Heart left ventricle (tissue), 13 donors: Measurements from ENCODE around the gene SLC8A3.

ENCODE experiments used
- POLR2A ChIP-seq, 2 donors: fragments of 450-650 bp; IDR thresholded peaks; one replicate each; pipeline ENCODE4 v1.6.1; 2017; ENCODE audit warnings: antibody characterized with exemption in 2 of 2, mild to moderate bottlenecking in 2 of 2, moderate library complexity in 2 of 2
- TF ChIP-seq, protein P1 (sequence below), 12 donors: fragments of 200-600 bp; sonication (generic) in 4 of 12; IDR thresholded peaks; one replicate each; pipeline versions ENCODE4 v1.5.0 to v1.8.0; 2018 to 2022; ENCODE audit warnings: antibody characterized with exemption in 12 of 12, mild to moderate bottlenecking in 5 of 12
- donor health status: ischemic (EF 13 %, LVEDD 7.1; RV severe dilation, severe dysfunction).
- donor health status: DM: no; HTN: yes; CAD: no.
- donor health status: DM: no; HTN: no; CAD: no.
- donor health status: ischemic (EF 25% LVEDD 6.9; RV normal size, moderate dysfunction).
- donor health status: ischemic (EF 25% LVEDD 5.7; RV mildly dilated, moderate dysfunction).
- donor health status: ischemic (EF 35%, LVEDD 5.7; RV mildly dilated, moderate dysfunction).
- donor health status: nonischemic (EF 11% LVEDD 7.7; RV severe dilation, severe dysfunction).
- donor health status: DM: yes; HTN: yes; CAD: no.
- donor health status: PGD.
- donor health status: ischemic (EF 29% LVEDD 5.4; RV normal size, mild dysfunction).
- donor health status: nonischemic (EF 23%, LVEDD 6.1; RV moderate dilation, normal function).

DNA sequence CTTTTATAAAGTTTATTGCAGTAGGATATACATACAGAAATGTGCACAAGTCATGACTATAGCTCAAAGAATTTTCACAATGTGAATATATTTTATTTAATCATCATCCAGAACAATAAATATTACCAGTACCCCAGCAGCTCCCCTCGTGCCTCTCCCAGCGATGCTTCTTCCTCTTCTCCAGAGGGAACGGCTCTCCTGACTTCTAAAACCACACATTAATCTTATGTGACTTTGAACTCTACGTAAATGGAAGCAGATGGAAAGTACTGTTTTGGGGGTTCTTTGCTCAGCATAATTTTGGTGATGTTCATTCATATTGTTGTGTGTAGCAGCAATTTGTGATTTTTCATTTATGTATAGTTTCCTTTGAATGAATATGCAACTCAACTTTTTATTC is 4.6 kb upstream of the SLC8A3 start:
- TF ChIP-seq, protein P1, sequence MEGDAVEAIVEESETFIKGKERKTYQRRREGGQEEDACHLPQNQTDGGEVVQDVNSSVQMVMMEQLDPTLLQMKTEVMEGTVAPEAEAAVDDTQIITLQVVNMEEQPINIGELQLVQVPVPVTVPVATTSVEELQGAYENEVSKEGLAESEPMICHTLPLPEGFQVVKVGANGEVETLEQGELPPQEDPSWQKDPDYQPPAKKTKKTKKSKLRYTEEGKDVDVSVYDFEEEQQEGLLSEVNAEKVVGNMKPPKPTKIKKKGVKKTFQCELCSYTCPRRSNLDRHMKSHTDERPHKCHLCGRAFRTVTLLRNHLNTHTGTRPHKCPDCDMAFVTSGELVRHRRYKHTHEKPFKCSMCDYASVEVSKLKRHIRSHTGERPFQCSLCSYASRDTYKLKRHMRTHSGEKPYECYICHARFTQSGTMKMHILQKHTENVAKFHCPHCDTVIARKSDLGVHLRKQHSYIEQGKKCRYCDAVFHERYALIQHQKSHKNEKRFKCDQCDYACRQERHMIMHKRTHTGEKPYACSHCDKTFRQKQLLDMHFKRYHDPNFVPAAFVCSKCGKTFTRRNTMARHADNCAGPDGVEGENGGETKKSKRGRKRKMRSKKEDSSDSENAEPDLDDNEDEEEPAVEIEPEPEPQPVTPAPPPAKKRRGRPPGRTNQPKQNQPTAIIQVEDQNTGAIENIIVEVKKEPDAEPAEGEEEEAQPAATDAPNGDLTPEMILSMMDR (IDR thresholded peaks at IDR 0.05) = no peak
- TF ChIP-seq POLR2A (IDR thresholded peaks at IDR 0.05) = no peak
